ENCODE results near the gene MAPRE3.

The MAPRE3 gene

GRCh38 chr2:26983746-26984145 lies 13.3 kb downstream of the MAPRE3 start:
- DNase-seq (ENCODE audit: low spot score): no peak

DNA sequence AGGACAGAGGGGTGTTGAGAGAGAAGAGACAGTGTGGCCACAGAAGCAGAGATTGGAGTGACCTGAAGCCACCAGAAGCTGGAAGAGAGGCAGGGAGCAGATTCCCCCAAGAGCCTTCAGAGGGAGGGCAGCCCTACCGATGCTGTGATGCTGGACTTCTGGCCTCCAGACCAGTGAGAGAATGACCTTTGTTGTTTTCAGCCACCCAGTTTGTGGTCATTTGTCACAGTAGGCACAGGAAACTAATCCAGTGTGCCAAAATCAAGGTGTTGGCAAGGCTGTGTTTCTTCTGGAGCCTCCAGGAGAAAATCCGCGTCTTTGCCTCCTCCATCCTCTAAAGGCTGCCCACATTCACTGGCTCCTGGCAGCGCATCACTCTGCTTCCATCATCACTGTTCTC lies 15.4 kb downstream of the MAPRE3 start:
- no peak for DNase-seq (ENCODE audit: low spot score)

GRCh38 chr2:26986576-26986975 lies 16.1 kb downstream of the MAPRE3 start:
- DNase-seq (ENCODE audit: low spot score): no peak

DNA sequence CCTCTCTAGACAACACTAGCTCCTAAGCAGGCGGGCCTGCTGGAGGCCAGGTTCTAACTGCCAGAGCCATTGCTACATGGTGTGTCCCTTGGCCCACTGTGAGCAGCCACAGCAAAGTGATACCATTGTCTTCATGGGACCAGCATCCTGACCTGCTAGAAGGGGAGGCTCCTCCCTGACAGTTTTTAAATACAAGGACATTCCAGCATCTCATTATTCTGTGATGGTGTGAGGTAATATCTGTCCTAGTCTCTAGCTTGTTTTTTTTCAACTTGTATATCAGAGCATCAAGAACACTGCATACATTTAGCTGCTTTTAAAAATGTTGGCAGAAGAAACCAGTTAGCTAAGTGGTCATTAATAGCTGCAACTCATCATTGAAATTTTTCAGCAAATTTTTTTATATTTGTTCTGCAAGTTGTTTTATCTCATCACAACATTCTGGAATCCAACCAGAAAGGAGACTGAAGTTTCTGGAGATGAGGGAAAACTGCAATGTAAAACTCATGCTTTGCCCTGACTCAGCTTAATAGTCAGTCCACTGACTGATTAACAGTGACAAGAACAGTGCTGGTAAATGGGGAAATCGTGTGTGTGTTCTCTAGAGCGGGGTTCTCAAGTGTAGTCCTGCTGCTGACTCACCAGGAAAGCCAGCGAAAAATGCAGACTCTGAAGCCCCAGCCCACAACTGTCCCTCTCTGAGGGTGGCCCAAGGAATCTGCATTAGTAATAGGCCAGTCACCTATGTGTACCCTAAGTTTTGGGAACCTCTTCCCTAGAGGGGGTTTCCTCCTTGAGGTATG lies 17.8 kb downstream of the MAPRE3 start:
- DNase-seq (ENCODE audit: low spot score): no peak

DNA sequence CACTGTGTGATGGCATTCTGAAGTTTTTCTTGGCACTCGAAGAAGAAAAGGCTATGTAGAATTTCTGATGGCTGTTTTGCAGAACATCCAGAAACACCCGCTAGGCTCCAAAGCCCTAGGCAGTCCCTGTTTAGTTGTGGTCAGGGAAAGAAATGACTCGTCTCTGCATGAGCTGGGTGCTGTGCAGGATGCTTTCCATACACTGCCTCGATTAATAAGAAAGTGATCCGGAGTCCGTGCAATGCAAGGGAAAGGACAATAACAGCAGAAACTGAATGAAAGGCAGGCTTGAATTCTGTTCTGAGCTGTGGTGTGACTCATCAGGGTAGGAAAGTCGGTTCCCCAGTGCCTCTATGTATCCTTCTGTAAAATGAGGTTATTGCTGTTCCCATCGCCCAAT lies 18.7 kb downstream of the MAPRE3 start:
- no peak for DNase-seq (ENCODE audit: low spot score)

DNA sequence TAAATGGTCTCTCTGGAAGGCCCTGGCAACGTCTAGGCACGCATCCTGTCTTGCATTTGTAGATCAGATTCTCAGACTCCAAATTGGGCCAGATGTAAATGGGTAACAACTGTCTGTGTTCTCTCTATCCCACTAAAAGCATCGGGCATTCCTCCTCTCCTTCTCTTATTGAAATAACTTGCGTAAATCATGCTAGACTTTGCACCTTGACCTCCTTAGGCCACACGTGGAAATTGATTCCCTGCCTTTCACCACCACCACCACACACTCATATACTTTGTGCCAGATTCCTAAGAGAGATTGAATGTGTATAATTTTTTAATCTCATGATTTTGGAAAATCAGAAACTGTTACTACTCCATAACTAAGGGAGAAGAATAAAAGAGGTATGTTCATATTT lies 21.3 kb downstream of the MAPRE3 start:
- no peak for DNase-seq (ENCODE audit: low spot score)

DNA sequence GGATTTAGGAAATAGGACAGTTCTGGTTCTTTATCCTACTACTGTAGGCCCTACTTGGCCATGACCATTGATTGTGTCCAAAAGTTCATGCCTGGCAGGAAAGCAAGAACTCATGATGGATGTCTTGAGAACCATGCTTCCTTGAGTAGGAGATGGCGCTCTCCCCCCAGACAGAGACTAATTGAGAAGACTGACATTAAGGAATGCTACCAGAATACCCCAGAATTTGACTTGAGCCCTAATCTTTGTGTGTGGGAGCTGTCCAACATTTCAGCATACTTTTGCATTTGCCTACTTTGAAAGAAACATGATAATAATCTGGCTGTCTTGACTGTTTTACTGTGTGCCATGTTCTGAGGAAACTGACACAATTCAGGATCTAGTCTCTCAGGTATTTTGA lies 23.3 kb downstream of the MAPRE3 start:
- DNase-seq (ENCODE audit: low spot score): peak; percentile 36

DNA sequence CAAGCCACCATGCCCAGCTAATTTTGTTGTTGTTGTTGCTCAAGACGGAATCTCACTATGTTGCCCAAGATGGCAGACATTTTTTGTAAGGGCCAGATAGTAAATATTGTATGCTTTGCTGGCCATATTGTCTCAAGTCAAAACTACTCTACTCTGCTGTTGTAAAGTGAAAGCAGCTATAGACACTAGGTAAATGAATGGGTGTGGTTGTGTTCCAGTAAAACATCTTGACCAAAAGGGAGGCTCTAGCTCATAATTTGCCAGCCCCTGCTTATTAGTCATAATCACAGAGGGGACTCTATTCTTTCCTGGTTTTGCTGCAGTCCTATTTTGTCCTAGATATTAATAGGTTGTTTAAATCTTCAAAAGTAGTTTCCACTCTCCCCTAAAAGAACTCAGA lies 24.5 kb downstream of the MAPRE3 start:
- DNase-seq (ENCODE audit: low spot score): no peak

- DNase-seq (ENCODE audit: low spot score): no peak
Observed at GRCh38 chr2:26997394-26997793, 27.0 kb downstream of the MAPRE3 start.

GRCh38 chr2:26998323-26998722 lies 27.9 kb downstream of the MAPRE3 start:
- DNase-seq (ENCODE audit: low spot score): no peak

DNA sequence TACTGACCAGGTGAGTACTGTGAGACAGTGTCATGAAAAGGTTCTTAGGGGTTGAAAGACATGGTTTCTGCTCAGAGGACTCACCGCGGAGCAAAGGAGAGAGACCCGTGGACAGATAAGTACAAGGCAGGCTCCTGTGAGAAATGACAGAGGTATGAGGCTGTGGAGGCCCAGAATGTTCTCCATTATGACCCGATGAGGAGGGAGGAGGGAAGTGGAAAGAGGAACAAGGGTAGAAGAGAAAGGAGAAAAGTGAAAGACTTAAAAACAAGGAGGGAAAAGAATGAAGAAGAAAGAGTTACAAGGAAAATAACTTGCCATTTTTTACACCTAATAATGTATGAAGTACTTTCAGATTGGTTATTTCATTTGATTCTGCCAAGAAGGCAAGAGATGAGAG lies 29.8 kb downstream of the MAPRE3 start:
- no peak for DNase-seq (ENCODE audit: low spot score)

DNA sequence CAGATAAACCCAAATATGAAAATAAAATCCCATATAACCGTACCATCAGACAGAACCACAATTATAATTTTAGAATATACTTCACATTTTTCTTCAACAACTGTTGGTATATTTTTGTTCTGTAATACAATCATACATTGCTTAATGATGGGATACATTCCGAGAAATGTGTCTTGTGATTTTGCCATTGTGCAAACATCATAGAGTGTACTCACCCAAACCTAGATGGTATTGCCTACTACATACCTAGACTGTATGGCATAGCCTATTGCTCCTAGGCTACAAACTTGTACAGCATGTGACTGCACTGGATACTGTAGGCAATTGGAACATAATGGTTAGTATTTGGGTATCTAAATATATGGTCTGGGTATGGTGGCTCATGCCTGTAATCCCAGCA lies 30.6 kb downstream of the MAPRE3 start:
- DNase-seq (ENCODE audit: low spot score): no peak

DNA sequence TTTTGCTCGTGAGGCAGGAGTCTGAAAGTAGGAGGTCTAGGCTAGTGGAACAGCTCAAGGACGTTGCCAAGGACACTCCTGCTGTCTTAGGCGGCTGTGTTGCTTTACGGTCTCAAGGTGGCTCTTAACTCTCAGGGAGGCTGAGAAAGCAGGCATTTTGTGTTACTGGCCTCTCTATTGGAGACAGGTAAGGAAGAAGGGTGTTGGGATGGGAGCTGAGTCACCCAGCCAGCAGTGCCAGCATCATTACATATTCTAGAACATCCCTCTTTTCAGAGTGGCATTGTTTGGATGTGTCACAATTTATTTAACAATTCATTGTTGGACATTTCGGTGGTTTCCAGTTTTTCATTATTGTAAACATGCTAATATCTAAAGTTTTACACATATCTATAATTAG lies 31.5 kb downstream of the MAPRE3 start:
- no peak for DNase-seq (ENCODE audit: low spot score)

DNA sequence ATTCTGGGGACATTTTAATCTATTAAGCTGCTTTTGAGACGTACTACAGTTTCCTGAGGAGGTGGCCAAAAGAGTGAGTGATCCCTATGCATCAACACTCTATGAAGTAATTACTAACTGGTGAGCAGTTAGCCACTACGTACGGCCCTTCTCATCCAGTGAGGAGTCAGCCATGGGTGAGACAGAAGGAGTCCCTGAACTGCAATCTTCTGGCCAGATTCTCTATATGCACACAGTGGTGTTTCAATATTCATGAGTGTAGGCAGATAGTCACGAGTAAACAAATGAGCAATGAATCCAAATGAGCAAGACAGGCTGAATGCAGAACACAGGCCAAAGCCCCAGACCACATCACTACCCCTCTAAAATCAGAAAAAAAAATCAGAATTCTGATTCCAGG lies 32.6 kb downstream of the MAPRE3 start:
- DNase-seq (ENCODE audit: low spot score): no peak

- no peak for DNase-seq (ENCODE audit: low spot score)
Observed at GRCh38 chr2:27003857-27004256, 33.4 kb downstream of the MAPRE3 start.

GRCh38 chr2:27006602-27007415 lies 36.4 kb downstream of the MAPRE3 start:
- no peak for DNase-seq (ENCODE audit: low spot score)

DNA sequence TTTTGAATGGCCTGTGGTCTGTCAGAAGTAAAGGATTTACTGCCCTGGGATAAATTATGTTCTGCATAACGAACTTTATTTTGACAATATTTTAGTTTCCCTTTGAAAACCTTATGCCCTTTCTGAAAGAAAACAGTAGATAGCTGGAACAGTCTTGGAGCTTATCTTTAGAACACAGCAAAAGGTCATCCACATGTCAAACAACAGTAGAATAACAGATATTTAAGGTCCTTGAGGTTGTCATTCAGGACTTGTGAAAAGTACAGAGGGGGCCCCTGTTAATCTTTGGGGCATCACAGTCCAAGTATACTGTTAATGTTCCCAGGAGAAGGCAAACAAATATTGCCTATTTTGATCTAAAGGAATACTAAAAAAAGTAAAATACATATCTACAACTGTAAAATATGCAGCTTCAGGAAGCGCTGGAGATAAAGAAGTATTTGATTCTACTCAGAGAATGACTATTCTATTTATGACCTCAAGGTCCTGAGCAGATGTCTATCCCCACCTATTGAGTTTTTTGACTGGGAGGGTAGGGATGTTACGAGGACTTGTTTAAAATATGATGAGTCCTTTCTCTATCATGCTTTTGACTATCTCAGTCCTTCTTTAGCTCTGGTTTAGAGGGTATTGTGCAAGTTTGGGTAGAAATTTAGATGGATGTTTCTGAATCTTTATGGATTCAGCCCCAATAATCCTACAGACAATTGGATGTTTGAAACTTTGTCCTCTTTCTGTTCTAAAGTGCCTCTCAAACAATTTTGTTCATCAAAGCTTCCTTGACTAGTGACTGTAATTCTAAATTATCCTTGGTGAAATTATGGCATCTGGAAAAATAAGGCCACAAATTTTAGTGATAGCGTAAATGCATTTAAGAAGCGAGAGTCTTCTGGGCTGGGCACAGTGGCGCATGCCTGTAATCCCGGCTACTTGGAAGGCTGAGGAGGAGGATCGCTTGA lies 37.3 kb downstream of the MAPRE3 start:
- no peak for DNase-seq (ENCODE audit: low spot score)

- DNase-seq (ENCODE audit: low spot score): no peak
Observed at GRCh38 chr2:27008678-27009077, 38.2 kb downstream of the MAPRE3 start.

GRCh38 chr2:27009083-27009482 lies 38.6 kb downstream of the MAPRE3 start:
- no peak for DNase-seq (ENCODE audit: low spot score)

DNA sequence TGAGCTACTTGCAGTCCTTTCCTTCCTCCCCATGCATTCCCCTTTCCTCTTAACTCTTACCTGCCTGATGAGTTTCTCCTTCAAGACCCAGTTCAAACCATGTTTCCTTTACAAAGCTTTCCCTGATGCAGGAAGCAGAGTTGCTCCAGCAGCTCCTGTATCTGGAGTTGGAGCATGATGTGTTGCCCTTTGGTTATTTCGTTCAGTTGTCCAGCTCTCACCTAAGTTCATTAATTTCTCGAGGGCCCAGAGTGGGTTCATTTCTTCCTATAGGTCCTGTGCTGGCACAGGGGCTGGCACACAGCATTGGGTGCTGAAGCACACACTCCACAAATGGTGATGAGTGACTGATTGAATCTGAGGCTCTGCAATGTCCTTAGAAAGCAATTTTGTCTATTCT lies 39.3 kb downstream of the MAPRE3 start:
- no peak for DNase-seq (ENCODE audit: low spot score)

DNA sequence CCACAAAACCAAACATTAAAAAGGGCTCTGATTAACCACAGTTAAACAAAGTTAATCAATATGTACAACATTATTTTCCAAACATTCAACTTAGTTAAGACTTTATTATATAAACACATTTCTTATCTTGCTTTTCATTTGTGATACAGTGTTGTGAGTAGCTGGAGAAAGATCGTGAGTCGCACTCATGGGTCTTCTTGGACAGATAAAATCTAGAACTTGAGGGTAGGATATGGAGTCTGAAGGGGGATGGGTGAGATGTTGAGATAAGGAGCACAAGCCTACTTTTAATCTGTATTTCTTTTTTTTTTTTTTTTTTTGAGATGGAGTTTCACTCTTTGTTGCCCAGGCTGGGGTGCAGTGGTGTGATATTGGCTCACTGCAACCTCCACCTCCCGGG lies 39.7 kb downstream of the MAPRE3 start:
- DNase-seq (ENCODE audit: low spot score): no peak

- DNase-seq (ENCODE audit: low spot score): no peak
Observed at GRCh38 chr2:27013738-27014137, 43.3 kb downstream of the MAPRE3 start.
